ENCODE results near the gene PMM2. TPM values are rescaled to one million over a fixed set of nuclear protein-coding genes. Genes with fewer than 3 reads are reported as not detected.
A peak's percentile ranks its signal among the peaks of the same experiment; 100 is the strongest.
"Not testable (repeated sequence)": the region's sequence is repeated elsewhere in the genome, so short reads cannot be mapped to it uniquely, and the experiment has no call there.

Gene PMM2
- total RNA-seq, 1 experiment from 2014 or later: 59.4 TPM

DNA sequence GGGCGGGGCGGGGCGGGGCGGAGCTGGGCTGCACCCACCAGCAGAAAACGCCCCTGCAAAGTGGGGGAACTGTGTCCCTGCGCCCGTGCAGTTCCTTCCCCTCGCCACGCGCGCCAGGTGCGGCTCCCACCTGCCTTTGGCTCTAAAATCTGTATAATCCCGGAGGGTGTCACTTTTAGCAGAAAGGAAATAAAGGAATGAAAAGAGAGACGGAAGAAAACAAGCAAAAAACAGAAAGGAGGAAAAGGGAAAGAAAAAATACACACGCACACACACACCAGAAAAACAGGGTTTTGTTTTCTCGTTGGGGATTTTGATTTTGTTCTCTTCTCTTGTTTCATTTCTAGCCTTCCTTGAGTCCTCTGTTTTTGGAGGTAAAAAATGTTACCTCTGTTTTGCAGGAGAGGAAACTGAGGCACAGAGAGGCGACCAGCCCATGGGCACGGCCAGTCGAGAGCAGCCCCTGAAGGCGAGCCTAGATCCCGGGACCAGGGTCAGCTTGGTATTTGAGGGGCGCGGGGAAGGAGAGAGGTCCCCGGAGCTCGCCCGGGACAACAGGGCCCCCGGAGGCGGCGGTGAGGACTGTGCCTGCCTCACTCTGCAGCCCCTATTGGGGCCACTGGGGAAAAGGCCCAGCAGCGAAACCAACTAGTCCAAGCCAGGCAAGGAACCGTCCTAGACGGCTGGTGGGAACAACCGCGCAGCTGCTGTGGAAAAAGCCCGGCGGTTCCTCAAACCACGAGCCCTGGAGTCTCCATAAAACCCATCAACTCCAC lies 71.8 kb downstream of the PMM2 start:
- Mint-ChIP-seq H3K27me3 (ENCODE audit: insufficient read depth, unreplicated experiment) (no peaks in the 10 kb centered on the region), H3K4me3 (ENCODE audit: unreplicated experiment) (peak overlapping the region; percentile 87), H3K9me3 (ENCODE audit: unreplicated experiment) (no peaks in the 10 kb centered on the region), H3K27ac (ENCODE audit: low read depth, unreplicated experiment) (no peak overlapping the region), H3K36me3 (ENCODE audit: insufficient read depth, unreplicated experiment) (no peaks in the 10 kb centered on the region), H3K4me1 (ENCODE audit: insufficient read depth, unreplicated experiment) (peaks cover 31% of the 10 kb centered on the region)
- DNase-seq (ENCODE audit: unreplicated experiment): no peak
- POLR2A ChIA-PET: interaction anchor here (0.6 to 2.1 kb wide), 15 partner anchors 9 to 248 kb away, joined by 3 to 14 read pairs (median 5); partner anchors contain the start of genes METTL22, PMM2, TMEM186 and USP7
- BruUV-seq (replicated peaks): no TSS peak
- CTCF ChIA-PET: interaction anchor here (0.8 to 3.1 kb wide), 5 partner anchors 10 to 296 kb away, joined by 3 to 40 read pairs (median 7); no protein-coding TSS in a partner anchor
- no peak for TF ChIP-seq CTCF (IDR thresholded peaks at IDR 0.05; ENCODE audit: unreplicated experiment)
- intact Hi-C loops (cut with micrococcal nuclease): no loop called here

- DNase-seq (ENCODE audit: unreplicated experiment); H3K9me3 Mint-ChIP-seq (ENCODE audit: unreplicated experiment); H3K4me3 Mint-ChIP-seq (ENCODE audit: unreplicated experiment); BruUV-seq (replicated peaks); H3K36me3 Mint-ChIP-seq (ENCODE audit: insufficient read depth, unreplicated experiment); intact Hi-C loops (cut with micrococcal nuclease); H3K27me3 Mint-ChIP-seq (ENCODE audit: insufficient read depth, unreplicated experiment); H3K27ac Mint-ChIP-seq (ENCODE audit: low read depth, unreplicated experiment): not testable (repeated sequence)
- ChIA-PET CTCF (interaction anchor here (0.6 to 3.1 kb wide), 3 partner anchors 10 to 1645 kb away, joined by 3 to 40 read pairs (median 4); no protein-coding TSS in a partner anchor), POLR2A (interaction anchor here (1.4 to 2.1 kb wide), 3 partner anchors 10 to 69 kb away, joined by 3 to 14 read pairs (median 3); no protein-coding TSS in a partner anchor)
- H3K4me1 Mint-ChIP-seq (ENCODE audit: insufficient read depth, unreplicated experiment): peaks cover 29% of the 10 kb centered on the region
Observed at GRCh38 chr16:8869988-8870241, 72.3 kb downstream of the PMM2 start.

DNA sequence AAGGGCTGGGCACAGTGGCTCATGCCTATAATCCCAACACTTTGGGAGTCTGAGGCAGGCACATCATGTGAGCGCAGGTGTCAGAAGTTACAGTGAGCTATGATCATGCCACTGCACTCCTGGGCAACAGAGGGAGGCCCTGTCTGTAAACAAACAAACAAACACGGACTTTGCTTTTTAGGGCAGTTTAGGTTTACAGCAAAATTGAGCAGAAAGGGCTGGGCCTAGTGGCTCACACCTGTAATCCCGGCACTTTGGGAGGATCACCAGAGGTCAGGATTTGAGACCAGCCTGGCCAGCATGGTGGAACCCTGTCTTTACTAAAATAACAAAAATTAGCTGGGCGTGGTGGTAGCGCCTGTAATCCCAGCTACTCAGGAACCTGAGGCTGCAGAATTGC lies 74.4 kb downstream of the PMM2 start:
- POLR2A ChIA-PET: interaction anchor here (0.6 kb wide), 2 partner anchors 13 to 26 kb away, joined by 3 to 4 read pairs; no protein-coding TSS in a partner anchor
- BruUV-seq (replicated peaks): no TSS peak
- H3K4me3 Mint-ChIP-seq (ENCODE audit: unreplicated experiment): no peak overlapping the region
- no peak for DNase-seq (ENCODE audit: unreplicated experiment)
- H3K27ac Mint-ChIP-seq (ENCODE audit: low read depth, unreplicated experiment): no peak overlapping the region
- no peaks in the 10 kb centered on the region for H3K27me3 Mint-ChIP-seq (ENCODE audit: insufficient read depth, unreplicated experiment)
- H3K9me3 Mint-ChIP-seq (ENCODE audit: unreplicated experiment): no peaks in the 10 kb centered on the region
- peaks cover 24% of the 10 kb centered on the region for H3K4me1 Mint-ChIP-seq (ENCODE audit: insufficient read depth, unreplicated experiment)
- TF ChIP-seq CTCF (IDR thresholded peaks at IDR 0.05; ENCODE audit: unreplicated experiment): no peak
- H3K36me3 Mint-ChIP-seq (ENCODE audit: insufficient read depth, unreplicated experiment): no peaks in the 10 kb centered on the region
- intact Hi-C loops (cut with micrococcal nuclease): no loop called here
- CTCF ChIA-PET: interaction anchor here (1.0 to 3.1 kb wide), 3 partner anchors 8 to 212 kb away, joined by 3 to 40 read pairs (median 6); no protein-coding TSS in a partner anchor

GRCh38 chr16:8872967-8873865 lies 75.6 kb downstream of the PMM2 start:
- CTCF ChIA-PET: interaction anchor here (0.5 to 2.0 kb wide), 16 partner anchors 9 to 306 kb away, joined by 3 to 8 read pairs (median 4); partner anchors contain the start of gene TMEM114
- POLR2A ChIA-PET: no interaction called here
- H3K4me3 Mint-ChIP-seq (ENCODE audit: unreplicated experiment): no peak overlapping the region
- no TSS peak for BruUV-seq (replicated peaks)
- DNase-seq (ENCODE audit: unreplicated experiment): no peak
- peaks cover 20% of the 10 kb centered on the region for H3K4me1 Mint-ChIP-seq (ENCODE audit: insufficient read depth, unreplicated experiment)
- H3K36me3 Mint-ChIP-seq (ENCODE audit: insufficient read depth, unreplicated experiment): no peaks in the 10 kb centered on the region
- no peaks in the 10 kb centered on the region for H3K27me3 Mint-ChIP-seq (ENCODE audit: insufficient read depth, unreplicated experiment)
- intact Hi-C loops (cut with micrococcal nuclease): no loop called here
- H3K27ac Mint-ChIP-seq (ENCODE audit: low read depth, unreplicated experiment): no peak overlapping the region
- no peaks in the 10 kb centered on the region for H3K9me3 Mint-ChIP-seq (ENCODE audit: unreplicated experiment)
- TF ChIP-seq CTCF (IDR thresholded peaks at IDR 0.05; ENCODE audit: unreplicated experiment): peak; percentile 16

GRCh38 chr16:8873866-8874195 lies 76.2 kb downstream of the PMM2 start:
- POLR2A ChIA-PET; H3K27me3 Mint-ChIP-seq (ENCODE audit: insufficient read depth, unreplicated experiment); H3K4me3 Mint-ChIP-seq (ENCODE audit: unreplicated experiment); BruUV-seq (replicated peaks); H3K9me3 Mint-ChIP-seq (ENCODE audit: unreplicated experiment); DNase-seq (ENCODE audit: unreplicated experiment); H3K36me3 Mint-ChIP-seq (ENCODE audit: insufficient read depth, unreplicated experiment); intact Hi-C loops (cut with micrococcal nuclease); H3K27ac Mint-ChIP-seq (ENCODE audit: low read depth, unreplicated experiment): not testable (repeated sequence)
- H3K4me1 Mint-ChIP-seq (ENCODE audit: insufficient read depth, unreplicated experiment): peaks cover 26% of the 10 kb centered on the region
- CTCF ChIA-PET: interaction anchor here (0.6 to 2.0 kb wide), 15 partner anchors 9 to 307 kb away, joined by 3 to 8 read pairs (median 4); no protein-coding TSS in a partner anchor

Data from MCF 10A (cell line).